Mesenchymal stem cell (in vitro differentiated cells and primary cell): ENCODE data around the gene LRRTM2.

ENCODE experiments used
- DNase-seq: peaks from one replicate; pipeline ENCODE4 v3.0.0-alpha.2; 2013
- H2AFZ ChIP-seq: one replicate; pipeline ENCODE4 v1.6.1; 2013; ENCODE audit warnings: low read depth, mild to moderate bottlenecking, control low read depth, inconsistent platforms, low read length, moderate library complexity
- H2AK5ac ChIP-seq: 2 replicates; pipeline ENCODE4 v1.6.1; 2013; ENCODE audit warnings: low read length, moderate library complexity, mild to moderate bottlenecking, inconsistent platforms; ENCODE audit not compliant: severe bottlenecking
- H2BK120ac ChIP-seq: one replicate; pipeline ENCODE4 v1.6.1; 2013; ENCODE audit warnings: low read depth, mild to moderate bottlenecking, inconsistent platforms, low read length, moderate library complexity
- H2BK12ac ChIP-seq, 2 experiments: one replicate each; pipeline ENCODE4 v1.6.1; 2013; ENCODE audit warnings: inconsistent platforms in 2 of 2, low read length in 2 of 2, mild to moderate bottlenecking in 2 of 2, moderate library complexity in 2 of 2, control low read depth in 1 of 2
- H2BK15ac ChIP-seq: one replicate; pipeline ENCODE4 v1.6.1; 2013; ENCODE audit warnings: mild to moderate bottlenecking, low read depth, inconsistent platforms; ENCODE audit not compliant: poor library complexity, severe bottlenecking
- H2BK5ac ChIP-seq: 2 replicates; pipeline ENCODE4 v1.6.1; 2013; ENCODE audit warnings: low read depth, mild to moderate bottlenecking, low read length, control low read depth, inconsistent platforms; ENCODE audit not compliant: poor library complexity, severe bottlenecking
- H3K14ac ChIP-seq, 2 experiments: one replicate each; pipeline ENCODE4 v1.6.1; 2013; ENCODE audit warnings: inconsistent platforms in 2 of 2, low read length in 2 of 2, control low read depth in 1 of 2, mild to moderate bottlenecking in 1 of 2, moderate library complexity in 1 of 2
- H3K18ac ChIP-seq, 2 experiments: one replicate each; pipeline ENCODE4 v1.6.1; 2013; ENCODE audit warnings: inconsistent platforms in 2 of 2, low read length in 2 of 2, control low read depth in 1 of 2, low read depth in 1 of 2, mild to moderate bottlenecking in 1 of 2
- H3K23ac ChIP-seq, 2 experiments: one replicate each; pipeline ENCODE4 v1.6.1; 2013; ENCODE audit warnings: inconsistent platforms in 2 of 2, low read length in 2 of 2, mild to moderate bottlenecking in 2 of 2, moderate library complexity in 2 of 2, control low read depth in 1 of 2
- H3K27ac ChIP-seq: 2 replicates; pipeline ENCODE4 v1.5.1; 2013; ENCODE audit warnings: mild to moderate bottlenecking, moderate library complexity, low read length, control low read depth, inconsistent platforms; ENCODE audit not compliant: poor library complexity, severe bottlenecking
- H3K27me3 ChIP-seq, 2 experiments: 2 replicates each; pipeline versions ENCODE4 v1.6.1 to v1.7.0; 2013; ENCODE audit warnings: low read length in 2 of 2, mild to moderate bottlenecking in 2 of 2, moderate library complexity in 2 of 2, control low read depth in 1 of 2, inconsistent platforms in 1 of 2; ENCODE audit not compliant: control insufficient read depth in 1 of 2, insufficient read depth in 1 of 2
- H3K36me3 ChIP-seq, 2 experiments: 2 replicates each; pipeline versions ENCODE4 v1.6.1 to v1.7.0; 2013; ENCODE audit warnings: low read length in 2 of 2, control low read depth in 1 of 2, inconsistent platforms in 1 of 2, low read depth in 1 of 2, mild to moderate bottlenecking in 1 of 2; ENCODE audit not compliant: insufficient read depth in 2 of 2, control insufficient read depth in 1 of 2
- H3K4ac ChIP-seq, 2 experiments: one replicate each; pipeline ENCODE4 v1.6.1; 2013; ENCODE audit warnings: inconsistent platforms in 2 of 2, low read length in 2 of 2, mild to moderate bottlenecking in 2 of 2, moderate library complexity in 2 of 2, control low read depth in 1 of 2, low read depth in 1 of 2
- H3K4me1 ChIP-seq: 2 replicates; pipeline ENCODE4 v1.6.1; 2013; ENCODE audit warnings: low read depth, low read length, control low read depth; ENCODE audit not compliant: control insufficient read depth, insufficient read depth
- H3K4me2 ChIP-seq: 2 replicates; pipeline ENCODE4 v1.6.1; 2013; ENCODE audit warnings: low read length, mild to moderate bottlenecking, inconsistent platforms; ENCODE audit not compliant: poor library complexity, severe bottlenecking
- H3K4me3 ChIP-seq, 2 experiments: 2 replicates each; pipeline versions ENCODE4 v1.5.1 to v1.7.0; 2013; ENCODE audit warnings: low read length in 2 of 2, mild to moderate bottlenecking in 2 of 2, control low read depth in 1 of 2, low read depth in 1 of 2; ENCODE audit not compliant: insufficient read depth in 1 of 2
- H3K79me1 ChIP-seq: replicated peaks from 2 replicates; pipeline ENCODE4 v1.6.1; 2013; ENCODE audit warnings: mild to moderate bottlenecking, control low read depth, low read length, inconsistent platforms; ENCODE audit not compliant: poor library complexity, severe bottlenecking
- H3K9ac ChIP-seq: 2 replicates; pipeline ENCODE4 v1.7.0; 2013; ENCODE audit warnings: mild to moderate bottlenecking, low read length, moderate library complexity
- H3K9me3 ChIP-seq: 2 replicates; pipeline ENCODE4 v1.7.0; 2013; ENCODE audit warnings: mild to moderate bottlenecking, low read length; ENCODE audit not compliant: control insufficient read depth
- H4K8ac ChIP-seq: one replicate; pipeline ENCODE4 v1.6.1; 2013; ENCODE audit warnings: inconsistent platforms, mild to moderate bottlenecking, low read length, moderate library complexity
- H4K91ac ChIP-seq: one replicate; pipeline ENCODE4 v1.6.1; 2013; ENCODE audit warnings: mild to moderate bottlenecking, low read length, inconsistent platforms
- WGBS: methylation state at CpG from one replicate; pipeline ENCODE4 v1.1.7; 2013; ENCODE audit warnings: mixed read lengths; 5-methylcytosine and 5-hydroxymethylcytosine counted together

LRRTM2 gene

DNA sequence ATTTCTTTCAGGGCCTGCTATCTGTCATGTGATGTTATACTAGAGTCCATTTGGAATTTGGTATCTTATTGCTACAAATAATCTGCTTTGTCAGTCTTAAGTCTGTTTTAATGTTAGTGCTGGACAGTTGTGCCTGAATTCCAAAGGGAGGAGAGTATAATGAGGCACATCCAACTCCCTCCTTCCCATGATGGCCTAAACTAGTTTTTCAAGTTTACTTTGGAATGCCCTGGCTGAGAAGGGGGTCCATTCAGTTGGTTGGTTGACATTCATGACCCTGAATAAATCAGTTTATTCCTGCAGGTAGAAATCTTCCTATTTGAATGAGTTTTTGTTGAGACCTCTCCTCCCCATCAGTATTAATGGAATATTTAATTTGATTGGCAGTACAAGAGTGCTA is 9.4 kb upstream of the LRRTM2 start:
- peaks cover 15% of the 10 kb centered on the region for H3K79me1 ChIP-seq
- no peak overlapping the region for H3K4me2 ChIP-seq
- H2AFZ ChIP-seq, result no peak overlapping the region
- H3K4me1 ChIP-seq, result peaks cover 2% of the 10 kb centered on the region
- H3K27me3 ChIP-seq, result no peaks in the 10 kb centered on the region
- no peak for DNase-seq
- no peak overlapping the region for H3K23ac ChIP-seq
- H3K14ac ChIP-seq, result no peak overlapping the region
- H3K36me3 ChIP-seq, result peaks cover 8 to 35% of the 10 kb centered on the region in 2 experiments
- no peak overlapping the region for H3K4ac ChIP-seq
- no peak overlapping the region for H2AK5ac ChIP-seq
- no peak overlapping the region for H3K4me3 ChIP-seq
- H2BK15ac ChIP-seq, result no peak overlapping the region
- H3K27ac ChIP-seq, result no peak overlapping the region
- no peak overlapping the region for H2BK120ac ChIP-seq
- no peaks in the 10 kb centered on the region for H3K9me3 ChIP-seq
- no peak overlapping the region for H2BK12ac ChIP-seq
- H2BK5ac ChIP-seq, result no peak overlapping the region
- H4K91ac ChIP-seq, result no peak overlapping the region
- H3K9ac ChIP-seq, result no peak overlapping the region
- no peak overlapping the region for H3K18ac ChIP-seq
- H4K8ac ChIP-seq, result no peak overlapping the region

DNA sequence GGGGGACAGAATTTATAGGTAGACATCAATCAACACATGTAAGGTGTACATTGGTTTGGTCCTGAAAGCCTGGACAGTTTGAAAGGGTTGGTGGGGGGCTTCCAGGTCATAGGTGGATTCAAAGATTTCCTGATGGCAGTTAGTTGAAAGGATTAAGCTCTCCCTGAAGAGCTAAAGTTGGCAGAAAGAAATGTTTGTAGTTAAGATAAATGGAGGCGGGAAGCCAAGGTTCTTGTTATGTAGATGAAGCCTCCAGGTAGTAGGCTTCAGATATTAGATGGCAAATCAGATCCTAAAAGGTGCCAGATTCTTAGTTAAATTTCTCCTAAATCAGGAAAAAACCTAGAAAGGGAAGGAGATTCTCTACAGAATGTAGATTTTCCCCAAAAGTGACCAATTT is 9.0 kb upstream of the LRRTM2 start:
- Histone ChIP-seq H2BK5ac (no peak overlapping the region), H2BK12ac (no peak overlapping the region), H3K27ac (no peak overlapping the region), H4K8ac (no peak overlapping the region), H2AFZ (no peak overlapping the region), H3K4me1 (peaks cover 2% of the 10 kb centered on the region), H3K9me3 (no peaks in the 10 kb centered on the region), H3K79me1 (peaks cover 13% of the 10 kb centered on the region), H3K36me3 (peaks cover 5 to 31% of the 10 kb centered on the region in 2 experiments), H4K91ac (no peak overlapping the region), H2BK120ac (no peak overlapping the region), H3K9ac (no peak overlapping the region), H3K23ac (no peak overlapping the region), H3K4me2 (no peak overlapping the region), H2BK15ac (no peak overlapping the region), H3K14ac (no peak overlapping the region), H3K18ac (no peak overlapping the region), H3K4me3 (no peak overlapping the region), H3K27me3 (no peaks in the 10 kb centered on the region), H2AK5ac (no peak overlapping the region), H3K4ac (no peak overlapping the region)
- WGBS, result 100% methylated on average over 1 of the region's 1 CpG
- DNase-seq, result no peak

DNA sequence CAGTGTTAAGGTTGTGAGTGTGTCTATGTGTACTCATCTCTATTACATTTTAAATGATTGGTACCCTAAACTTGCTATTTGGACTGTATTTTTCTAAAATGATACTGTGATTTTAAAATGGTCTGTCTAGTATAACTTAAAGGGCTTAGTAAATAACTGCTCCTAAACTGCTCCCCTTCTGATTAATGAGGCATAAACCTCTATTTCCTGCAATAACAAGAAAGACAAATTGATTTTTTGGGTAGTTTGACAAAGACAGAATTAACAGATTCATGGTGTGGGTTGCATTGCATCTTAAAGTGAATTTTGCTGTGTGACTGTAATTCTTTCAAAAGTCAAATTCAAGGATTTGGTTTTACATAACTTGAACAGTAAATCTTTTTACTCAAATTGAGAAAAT is 8.1 kb upstream of the LRRTM2 start:
- H3K4me3 ChIP-seq, result no peak overlapping the region
- no peak overlapping the region for H3K4ac ChIP-seq
- no peak overlapping the region for H2AK5ac ChIP-seq
- H3K9ac ChIP-seq, result no peak overlapping the region
- H2BK12ac ChIP-seq, result no peak overlapping the region
- H2AFZ ChIP-seq, result no peak overlapping the region
- H3K18ac ChIP-seq, result no peak overlapping the region
- H2BK5ac ChIP-seq, result no peak overlapping the region
- no peak overlapping the region for H4K8ac ChIP-seq
- no peaks in the 10 kb centered on the region for H3K27me3 ChIP-seq
- no peak overlapping the region for H3K14ac ChIP-seq
- no peak overlapping the region for H4K91ac ChIP-seq
- no peak overlapping the region for H3K27ac ChIP-seq
- no peaks in the 10 kb centered on the region for H3K9me3 ChIP-seq
- H2BK120ac ChIP-seq, result no peak overlapping the region
- no peak overlapping the region for H2BK15ac ChIP-seq
- H3K36me3 ChIP-seq, result peaks cover 2 to 22% of the 10 kb centered on the region in 2 experiments
- no peak overlapping the region for H3K4me2 ChIP-seq
- H3K79me1 ChIP-seq, result peaks cover 15% of the 10 kb centered on the region
- H3K4me1 ChIP-seq, result peaks cover 3% of the 10 kb centered on the region
- no peak overlapping the region for H3K23ac ChIP-seq
- DNase-seq, result no peak

- no peak overlapping the region for H3K14ac ChIP-seq
- no peak overlapping the region for H3K23ac ChIP-seq
- DNase-seq, result no peak
Observed at GRCh38 chr5:138878437-138879235, 3.5 kb upstream of the LRRTM2 start.

More at GRCh38 chr5:138878437-138879235, 3.5 kb upstream of the LRRTM2 start:
- no peak overlapping the region for H2BK120ac ChIP-seq
- no peak overlapping the region for H4K8ac ChIP-seq
- H2BK5ac ChIP-seq, result no peak overlapping the region
- 92% methylated on average over 7 of the region's 7 CpGs for WGBS
- H3K79me1 ChIP-seq, result peaks cover 24% of the 10 kb centered on the region
- no peaks in the 10 kb centered on the region for H3K27me3 ChIP-seq
- no peak overlapping the region for H3K9ac ChIP-seq
- H2BK12ac ChIP-seq, result no peak overlapping the region
- H3K9me3 ChIP-seq, result no peaks in the 10 kb centered on the region
- no peak overlapping the region for H2AFZ ChIP-seq
- H3K4me1 ChIP-seq, result peaks cover 7% of the 10 kb centered on the region
- no peak overlapping the region for H3K4me2 ChIP-seq
- no peak overlapping the region for H3K4me3 ChIP-seq
- H4K91ac ChIP-seq, result no peak overlapping the region
- peaks cover 0 to 6% of the 10 kb centered on the region in 2 experiments for H3K36me3 ChIP-seq
- H3K18ac ChIP-seq, result no peak overlapping the region
- no peak overlapping the region for H2AK5ac ChIP-seq
- H3K27ac ChIP-seq, result no peak overlapping the region
- H3K4ac ChIP-seq, result no peak overlapping the region
- no peak overlapping the region for H2BK15ac ChIP-seq
